Activated naive CD4-positive, alpha-beta T cell treated with anti-CD3 and anti-CD28 coated beads for 36 hours (primary cell): ENCODE results near the gene MT2A. TPM values are rescaled to one million over a fixed set of nuclear protein-coding genes. Genes with fewer than 3 reads are reported as not detected.

ENCODE experiments used
- CTCF ChIA-PET: fragments of 350-600 bp; sonication (Branson Sonifier 250); formaldehyde crosslinking; loops from one replicate; lab custom pipeline; 2021; ENCODE audit warnings: antibody characterized with exemption; lab: Charles Lee
- DNase-seq: peaks from one replicate; pipeline ENCODE4 v3.0.0-alpha.2; 2020
- H3K27ac Mint-ChIP-seq: one replicate; pipeline ENCODE4 v1.8.0; 2021; ENCODE audit warnings: mild to moderate bottlenecking, mixed read lengths
- H3K27me3 Mint-ChIP-seq: one replicate; pipeline ENCODE4 v1.8.0; 2021; ENCODE audit warnings: low read depth, mixed read lengths
- H3K36me3 Mint-ChIP-seq: one replicate; pipeline ENCODE4 v1.8.0; 2021; ENCODE audit warnings: low read depth, mixed read lengths
- H3K4me1 Mint-ChIP-seq: one replicate; pipeline ENCODE4 v1.8.0; 2021; ENCODE audit warnings: low read depth, mixed read lengths
- H3K4me3 Mint-ChIP-seq: one replicate; pipeline ENCODE4 v1.8.0; 2021; ENCODE audit warnings: mild to moderate bottlenecking, moderate library complexity, mixed read lengths
- H3K9me3 Mint-ChIP-seq: one replicate; pipeline ENCODE4 v1.8.0; 2021; ENCODE audit warnings: mixed read lengths
- intact Hi-C: fragments of 100-400 bp; cut with micrococcal nuclease; formaldehyde crosslinking; loops from one replicate; pipeline ENCODE4 v1.15.1; 2023
- total RNA-seq, 2 experiments: library from RNA; stranded (reverse); gene quantifications; one replicate each; pipeline ENCODE4 v1.2.3, GENCODE V29; 2021

The MT2A gene
- total RNA-seq, 2 experiments from 2014 or later = 95.7 to 130 TPM

DNA sequence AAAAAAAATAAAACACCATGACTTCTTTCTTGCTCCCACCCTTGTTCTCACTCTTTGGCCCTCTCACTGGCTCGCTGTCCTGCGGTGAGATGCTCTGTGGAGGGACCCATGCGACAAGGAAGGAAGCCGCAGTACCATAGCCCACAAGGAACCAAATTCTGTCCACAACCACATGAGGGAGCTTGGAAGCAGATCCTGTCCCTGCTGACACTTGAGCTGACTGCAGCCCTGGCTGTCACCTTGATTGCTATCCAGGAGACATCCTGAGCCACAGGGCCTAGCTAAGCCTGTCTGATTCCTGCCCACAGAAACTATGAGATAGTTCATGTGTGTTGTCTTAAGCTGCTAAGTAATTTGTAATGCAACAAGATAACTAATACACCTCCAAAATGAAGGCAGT is 4.8 kb upstream of the MT2A start:
- Mint-ChIP-seq H3K27ac (no peak overlapping the region), H3K4me3 (no peak overlapping the region), H3K4me1 (peaks cover 23% of the 10 kb centered on the region), H3K36me3 (no peaks in the 10 kb centered on the region), H3K27me3 (peaks cover 5% of the 10 kb centered on the region), H3K9me3 (no peaks in the 10 kb centered on the region)
- DNase-seq = peak; percentile 59
- CTCF ChIA-PET = interaction anchor here (1.0 to 6.7 kb wide), 10 partner anchors 9 to 225 kb away, joined by 3 to 57 read pairs (median 5); no protein-coding TSS in a partner anchor
- intact Hi-C loops = loop anchor here (1.0 kb wide), 2 partner anchors 40 to 99 kb away; no protein-coding TSS in a partner anchor

- no peak overlapping the region for H3K4me3 Mint-ChIP-seq
- no peak overlapping the region for H3K27ac Mint-ChIP-seq
- H3K9me3 Mint-ChIP-seq = no peaks in the 10 kb centered on the region
- H3K4me1 Mint-ChIP-seq = peaks cover 36% of the 10 kb centered on the region
- peaks cover 5% of the 10 kb centered on the region for H3K27me3 Mint-ChIP-seq
- no peaks in the 10 kb centered on the region for H3K36me3 Mint-ChIP-seq
- intact Hi-C loops = no loop called here
- CTCF ChIA-PET = interaction anchor here (1.7 to 6.7 kb wide), 3 partner anchors 28 to 97 kb away, joined by 6 to 57 read pairs (median 7); no protein-coding TSS in a partner anchor
- no peak for DNase-seq
These were observed 3.4 kb upstream of the MT2A start for GRCh38 chr16:56604966-56605365.

DNA sequence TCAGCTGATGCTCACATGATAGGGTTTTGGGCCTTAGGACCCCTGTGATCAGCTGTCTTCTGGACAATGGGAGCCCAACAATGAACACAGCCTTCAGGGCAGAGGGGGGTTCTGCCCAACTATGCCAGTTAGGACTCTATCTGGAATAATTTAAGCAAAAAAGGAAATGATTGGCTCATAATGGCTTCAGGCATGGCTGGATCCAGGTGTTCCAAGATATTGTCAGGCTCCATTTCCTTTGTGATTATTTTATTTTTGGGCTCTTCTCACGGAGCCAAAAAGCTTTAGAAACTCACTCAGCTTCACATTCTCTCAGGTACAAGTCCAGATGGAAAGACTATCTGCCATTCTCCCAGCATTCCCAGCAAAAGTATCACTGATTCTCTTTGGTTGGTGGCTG is 2.9 kb upstream of the MT2A start:
- Mint-ChIP-seq H3K27me3 (peaks cover 4% of the 10 kb centered on the region), H3K27ac (no peak overlapping the region), H3K36me3 (no peaks in the 10 kb centered on the region), H3K4me1 (peaks cover 41% of the 10 kb centered on the region), H3K9me3 (no peaks in the 10 kb centered on the region), H3K4me3 (no peak overlapping the region)
- DNase-seq = no peak
- CTCF ChIA-PET = interaction anchor here (0.5 to 6.7 kb wide), 4 partner anchors 28 to 97 kb away, joined by 3 to 57 read pairs (median 6); no protein-coding TSS in a partner anchor
- intact Hi-C loops = no loop called here

DNA sequence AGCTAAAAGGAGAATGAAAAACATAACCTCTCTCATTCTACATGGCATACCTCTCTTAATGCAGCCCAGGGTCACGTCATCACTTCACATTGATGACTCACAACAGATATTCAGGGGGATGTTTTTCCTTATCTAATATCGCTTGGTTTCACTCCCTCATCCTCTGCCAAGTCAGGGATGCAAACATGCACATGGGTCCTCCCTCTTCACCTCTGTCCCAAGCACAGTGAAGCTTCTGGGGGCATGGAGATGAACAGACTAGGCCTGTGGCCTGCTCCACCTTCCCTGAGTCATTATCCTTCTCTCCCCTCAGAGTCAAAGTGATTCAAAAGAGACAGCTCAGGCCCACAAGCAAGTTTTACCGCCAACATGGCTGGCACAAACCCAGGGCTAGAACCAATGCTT is 2.3 kb upstream of the MT2A start:
- Mint-ChIP-seq H3K36me3 (no peaks in the 10 kb centered on the region), H3K4me3 (no peak overlapping the region)
- peak; percentile 23 for DNase-seq

GRCh38 chr16:56606476-56607108 is 1.8 kb upstream of the MT2A start:
- Mint-ChIP-seq H3K27me3 (no peaks in the 10 kb centered on the region), H3K36me3 (no peaks in the 10 kb centered on the region), H3K27ac (no peak overlapping the region), H3K4me1 (peaks cover 53% of the 10 kb centered on the region), H3K9me3 (no peaks in the 10 kb centered on the region), H3K4me3 (no peak overlapping the region)
- CTCF ChIA-PET = interaction anchor here (0.9 to 6.7 kb wide), 5 partner anchors 21 to 96 kb away, joined by 3 to 57 read pairs (median 6); no protein-coding TSS in a partner anchor
- intact Hi-C loops = no loop called here
- DNase-seq = no peak

More for the DNA sequence above, 2.3 kb upstream of the MT2A start:
- no peaks in the 10 kb centered on the region for H3K9me3 Mint-ChIP-seq
- CTCF ChIA-PET = interaction anchor here (0.9 to 6.7 kb wide), 5 partner anchors 21 to 96 kb away, joined by 3 to 57 read pairs (median 6); no protein-coding TSS in a partner anchor
- H3K27ac Mint-ChIP-seq = no peak overlapping the region
- H3K4me1 Mint-ChIP-seq = peaks cover 47% of the 10 kb centered on the region
- H3K27me3 Mint-ChIP-seq = peaks cover under 1% of the 10 kb centered on the region
- intact Hi-C loops = no loop called here

GRCh38 chr16:56607109-56607618 is 1.2 kb upstream of the MT2A start:
- Mint-ChIP-seq H3K27ac (peak overlapping the region; percentile 77), H3K9me3 (no peaks in the 10 kb centered on the region), H3K4me3 (peak overlapping the region; percentile 16), H3K4me1 (peaks cover 55% of the 10 kb centered on the region), H3K36me3 (no peaks in the 10 kb centered on the region), H3K27me3 (no peaks in the 10 kb centered on the region)
- intact Hi-C loops = no loop called here
- peak; percentile 43 for DNase-seq
- CTCF ChIA-PET = interaction anchor here (1.1 to 6.7 kb wide), 2 partner anchors 22 to 95 kb away, joined by 3 to 57 read pairs; no protein-coding TSS in a partner anchor

- Mint-ChIP-seq H3K27ac (peak overlapping the region; percentile 77), H3K9me3 (no peaks in the 10 kb centered on the region), H3K36me3 (no peaks in the 10 kb centered on the region), H3K27me3 (no peaks in the 10 kb centered on the region), H3K4me3 (peak overlapping the region; percentile 50), H3K4me1 (peaks cover 59% of the 10 kb centered on the region)
- DNase-seq = no peak
- CTCF ChIA-PET = no interaction called here
- intact Hi-C loops = loop anchor here (1.0 to 2.0 kb wide), 11 partner anchors 18 to 435 kb away; partner anchors contain the start of genes MT1E, MT1F, MT1X and NUDT21
These were observed 725 bp upstream of the MT2A start for GRCh38 chr16:56607675-56608042.

DNA sequence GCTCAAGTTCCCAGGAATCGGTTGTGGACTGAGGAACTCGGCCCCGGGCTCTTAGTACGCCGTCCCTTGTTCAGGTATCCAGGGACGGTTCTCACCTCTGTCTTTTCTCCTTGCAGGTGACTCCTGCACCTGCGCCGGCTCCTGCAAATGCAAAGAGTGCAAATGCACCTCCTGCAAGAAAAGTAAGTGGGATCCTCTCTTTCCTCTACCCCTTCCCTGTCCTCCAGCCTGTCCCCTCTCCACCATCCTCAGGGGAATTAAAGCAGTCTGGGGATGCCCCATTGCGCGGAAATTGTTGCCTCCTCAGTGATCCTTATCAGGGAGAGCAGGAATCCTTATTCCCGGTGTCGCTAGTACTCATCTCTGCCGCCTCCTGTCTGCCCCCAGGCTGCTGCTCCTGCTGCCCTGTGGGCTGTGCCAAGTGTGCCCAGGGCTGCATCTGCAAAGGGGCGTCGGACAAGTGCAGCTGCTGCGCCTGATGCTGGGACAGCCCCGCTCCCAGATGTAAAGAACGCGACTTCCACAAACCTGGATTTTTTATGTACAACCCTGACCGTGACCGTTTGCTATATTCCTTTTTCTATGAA is 585 bp downstream of the MT2A start:
- H3K27me3 Mint-ChIP-seq = no peaks in the 10 kb centered on the region
- H3K4me1 Mint-ChIP-seq = peaks cover 67% of the 10 kb centered on the region
- H3K36me3 Mint-ChIP-seq = no peaks in the 10 kb centered on the region
- peak overlapping the region; percentile 88 for H3K27ac Mint-ChIP-seq
- peak; percentile 22 for DNase-seq
- CTCF ChIA-PET = interaction anchor here (0.7 to 2.1 kb wide), 5 partner anchors 32 to 344 kb away, joined by 3 to 7 read pairs (median 3); no protein-coding TSS in a partner anchor
- peak overlapping the region; percentile 88 for H3K4me3 Mint-ChIP-seq
- intact Hi-C loops = loop anchor here (1.0 to 2.0 kb wide), 12 partner anchors 16 to 577 kb away; partner anchors contain the start of genes MT1E, MT1F, MT1X and NUDT21
- H3K9me3 Mint-ChIP-seq = no peaks in the 10 kb centered on the region

GRCh38 chr16:56609463-56609921 is 1.1 kb downstream of the MT2A start:
- peak; percentile 91 for DNase-seq
- H3K4me3 Mint-ChIP-seq = peak overlapping the region; percentile 88
- peaks cover 72% of the 10 kb centered on the region for H3K4me1 Mint-ChIP-seq
- no peaks in the 10 kb centered on the region for H3K36me3 Mint-ChIP-seq
- CTCF ChIA-PET = interaction anchor here (0.7 to 2.1 kb wide), 5 partner anchors 9 to 345 kb away, joined by 3 to 7 read pairs (median 3); no protein-coding TSS in a partner anchor
- no peaks in the 10 kb centered on the region for H3K9me3 Mint-ChIP-seq
- intact Hi-C loops = loop anchor here (1.0 to 2.0 kb wide), 6 partner anchors 159 to 577 kb away; partner anchors contain the start of genes NUDT21, OGFOD1, PSME3IP1 and RSPRY1
- no peaks in the 10 kb centered on the region for H3K27me3 Mint-ChIP-seq
- H3K27ac Mint-ChIP-seq = peak overlapping the region; percentile 88

DNA sequence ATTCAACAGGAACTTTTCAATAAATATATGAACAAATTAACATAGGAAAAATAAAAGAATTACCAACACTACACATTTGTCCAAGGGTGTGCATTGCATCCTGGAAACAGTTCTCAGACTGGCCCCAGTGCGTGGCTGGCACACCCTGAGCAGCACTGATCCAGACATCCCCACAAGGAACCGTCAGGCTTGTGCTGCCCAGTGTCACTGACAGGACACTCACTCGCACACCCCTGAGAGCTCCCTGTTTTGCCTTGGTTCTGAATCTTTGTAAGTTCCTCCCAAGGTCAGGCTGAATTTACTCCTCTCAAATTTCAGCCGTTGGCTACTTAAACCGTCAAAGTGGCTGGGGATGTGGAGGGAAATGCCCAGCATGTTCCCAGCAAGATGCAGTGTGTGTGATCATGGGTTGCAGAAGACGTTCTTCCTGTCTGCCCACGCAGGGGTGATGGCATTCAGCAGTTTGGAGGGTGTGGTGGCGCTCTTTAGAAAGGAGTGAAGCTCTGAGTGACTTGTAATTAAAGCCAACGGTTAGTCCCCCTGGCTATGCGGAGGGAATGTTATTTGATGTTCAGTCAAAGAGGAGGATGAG is 1.7 kb downstream of the MT2A start:
- Mint-ChIP-seq H3K4me1 (peaks cover 78% of the 10 kb centered on the region), H3K36me3 (no peaks in the 10 kb centered on the region), H3K9me3 (no peaks in the 10 kb centered on the region), H3K27me3 (no peaks in the 10 kb centered on the region), H3K27ac (peak overlapping the region; percentile 88), H3K4me3 (peak overlapping the region; percentile 88)
- intact Hi-C loops = loop anchor here (5.0 kb wide), 4 partner anchors 322 to 927 kb away; partner anchors contain the start of genes CCDC102A, HERPUD1 and NLRC5
- peak; percentile 94 for DNase-seq
- CTCF ChIA-PET = interaction anchor here (0.7 to 3.5 kb wide), 5 partner anchors 10 to 92 kb away, joined by 3 to 12 read pairs (median 3); no protein-coding TSS in a partner anchor

- Mint-ChIP-seq H3K4me3 (peak overlapping the region; percentile 88), H3K4me1 (peaks cover 81% of the 10 kb centered on the region), H3K36me3 (no peaks in the 10 kb centered on the region), H3K27ac (peak overlapping the region; percentile 88), H3K27me3 (no peaks in the 10 kb centered on the region), H3K9me3 (no peaks in the 10 kb centered on the region)
- DNase-seq = no peak
- intact Hi-C loops = loop anchor here (5.0 kb wide), 4 partner anchors 322 to 927 kb away; partner anchors contain the start of genes CCDC102A, HERPUD1 and NLRC5
- CTCF ChIA-PET = interaction anchor here (0.9 to 3.5 kb wide), 3 partner anchors 10 to 91 kb away, joined by 3 to 12 read pairs (median 3); no protein-coding TSS in a partner anchor
These were observed 2.3 kb downstream of the MT2A start for GRCh38 chr16:56610609-56611111.
